ENCODE data around the gene PPP3CA. TPM values are rescaled to one million over a fixed set of nuclear protein-coding genes. Genes with fewer than 3 reads are reported as not detected.

PPP3CA gene
- total RNA-seq, 2 donors from 2014 or later, result 36.6 to 39.2 TPM

DNA sequence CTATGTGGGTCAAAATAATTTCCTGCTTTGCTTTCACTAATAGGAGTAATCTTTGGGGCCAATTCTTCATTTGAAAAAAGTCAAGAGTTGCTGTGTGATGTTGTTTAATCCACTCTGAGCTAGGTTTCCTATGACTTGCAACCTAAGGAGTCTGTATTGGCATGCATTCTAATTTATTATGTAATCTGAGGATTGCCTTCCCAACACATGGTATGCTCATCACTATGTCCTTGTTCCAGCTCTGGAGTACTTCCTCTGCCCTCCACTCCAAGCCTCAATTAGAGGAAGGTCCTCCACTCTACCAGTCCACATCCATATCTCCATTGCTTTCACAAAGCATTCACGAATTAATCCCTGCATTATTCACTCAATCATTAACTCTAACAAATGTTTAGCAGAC, 56.1 kb downstream of the PPP3CA start:
- no peak for DNase-seq
- no peaks in the 10 kb centered on the region for H3K27me3 Mint-ChIP-seq (ENCODE audit: insufficient read depth)
- Histone ChIP-seq H3K9ac (ENCODE audit: extremely low read depth, low read length, poor library complexity, severe bottlenecking) (no peak overlapping the region), H3K27ac (ENCODE audit: low read depth, low read length) (no peak overlapping the region), H3K27me3 (ENCODE audit: control insufficient read depth, insufficient read depth, low read length, poor library complexity, severe bottlenecking) (no peaks in the 10 kb centered on the region), H3K36me3 (ENCODE audit: control insufficient read depth, insufficient read depth, low read length) (no peaks in the 10 kb centered on the region), H3K4me3 (ENCODE audit: low read length) (no peak overlapping the region), H3K4me1 (ENCODE audit: control insufficient read depth, insufficient read depth, low read length) (peaks cover 8% of the 10 kb centered on the region), H3K9me3 (ENCODE audit: control insufficient read depth, low read length) (no peaks in the 10 kb centered on the region)
- TF ChIP-seq, protein P1, sequence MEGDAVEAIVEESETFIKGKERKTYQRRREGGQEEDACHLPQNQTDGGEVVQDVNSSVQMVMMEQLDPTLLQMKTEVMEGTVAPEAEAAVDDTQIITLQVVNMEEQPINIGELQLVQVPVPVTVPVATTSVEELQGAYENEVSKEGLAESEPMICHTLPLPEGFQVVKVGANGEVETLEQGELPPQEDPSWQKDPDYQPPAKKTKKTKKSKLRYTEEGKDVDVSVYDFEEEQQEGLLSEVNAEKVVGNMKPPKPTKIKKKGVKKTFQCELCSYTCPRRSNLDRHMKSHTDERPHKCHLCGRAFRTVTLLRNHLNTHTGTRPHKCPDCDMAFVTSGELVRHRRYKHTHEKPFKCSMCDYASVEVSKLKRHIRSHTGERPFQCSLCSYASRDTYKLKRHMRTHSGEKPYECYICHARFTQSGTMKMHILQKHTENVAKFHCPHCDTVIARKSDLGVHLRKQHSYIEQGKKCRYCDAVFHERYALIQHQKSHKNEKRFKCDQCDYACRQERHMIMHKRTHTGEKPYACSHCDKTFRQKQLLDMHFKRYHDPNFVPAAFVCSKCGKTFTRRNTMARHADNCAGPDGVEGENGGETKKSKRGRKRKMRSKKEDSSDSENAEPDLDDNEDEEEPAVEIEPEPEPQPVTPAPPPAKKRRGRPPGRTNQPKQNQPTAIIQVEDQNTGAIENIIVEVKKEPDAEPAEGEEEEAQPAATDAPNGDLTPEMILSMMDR (conservative IDR thresholded peaks at IDR 0.05), result no peak
- H3K36me3 Mint-ChIP-seq (ENCODE audit: low read depth), result no peaks in the 10 kb centered on the region
- whole genome bisulfite sequencing, 2 experiments (ENCODE audit: insufficient coverage in 1 of 2, insufficient read length in 1 of 2), result 92 to 100% methylated on average over 1 of the region's 1 CpG
- no peak overlapping the region for H3K27ac Mint-ChIP-seq
- H3K9me3 Mint-ChIP-seq, result no peaks in the 10 kb centered on the region
- no peak overlapping the region for H3K4me3 Mint-ChIP-seq
- H3K4me1 Mint-ChIP-seq, result peaks cover 42% of the 10 kb centered on the region

DNA sequence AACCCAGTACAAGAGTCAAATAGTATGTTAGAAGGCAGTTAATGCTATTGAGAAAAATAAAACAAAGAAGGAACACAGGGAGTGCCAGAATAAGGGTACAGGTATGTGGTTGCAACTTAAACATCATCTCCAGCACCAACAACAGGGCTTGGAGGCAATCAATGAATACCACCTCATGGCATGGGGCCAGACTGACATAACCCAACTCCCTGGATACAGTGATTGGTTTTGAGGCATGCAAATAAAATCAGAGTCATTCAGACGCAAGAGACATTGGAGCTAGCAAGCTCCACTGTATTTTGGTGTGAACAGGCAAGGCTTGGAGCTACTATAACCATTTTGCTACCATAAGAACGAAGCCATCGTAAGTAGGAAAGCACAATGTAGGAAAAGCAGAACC, 56.7 kb downstream of the PPP3CA start:
- TF ChIP-seq, protein P1 (conservative IDR thresholded peaks at IDR 0.05), result no peak
- Histone ChIP-seq H3K27me3 (ENCODE audit: control insufficient read depth, insufficient read depth, low read length, poor library complexity, severe bottlenecking) (no peaks in the 10 kb centered on the region), H3K36me3 (ENCODE audit: control insufficient read depth, insufficient read depth, low read length) (no peaks in the 10 kb centered on the region), H3K4me3 (ENCODE audit: low read length) (no peak overlapping the region), H3K4me1 (ENCODE audit: control insufficient read depth, insufficient read depth, low read length) (peaks cover 12% of the 10 kb centered on the region), H3K9ac (ENCODE audit: extremely low read depth, low read length, poor library complexity, severe bottlenecking) (no peak overlapping the region), H3K27ac (ENCODE audit: low read depth, low read length) (no peak overlapping the region), H3K9me3 (ENCODE audit: control insufficient read depth, low read length) (no peaks in the 10 kb centered on the region)
- no peaks in the 10 kb centered on the region for H3K36me3 Mint-ChIP-seq (ENCODE audit: low read depth)
- no peaks in the 10 kb centered on the region for H3K9me3 Mint-ChIP-seq
- H3K4me3 Mint-ChIP-seq, result no peak overlapping the region
- 94 to 95% methylated on average over 3 of the region's 3 CpGs for WGBS, 2 experiments (ENCODE audit: insufficient coverage in 1 of 2, insufficient read length in 1 of 2)
- no peak overlapping the region for H3K27ac Mint-ChIP-seq
- H3K27me3 Mint-ChIP-seq (ENCODE audit: insufficient read depth), result no peaks in the 10 kb centered on the region
- H3K4me1 Mint-ChIP-seq, result peaks cover 47% of the 10 kb centered on the region
- no peak for DNase-seq

DNA sequence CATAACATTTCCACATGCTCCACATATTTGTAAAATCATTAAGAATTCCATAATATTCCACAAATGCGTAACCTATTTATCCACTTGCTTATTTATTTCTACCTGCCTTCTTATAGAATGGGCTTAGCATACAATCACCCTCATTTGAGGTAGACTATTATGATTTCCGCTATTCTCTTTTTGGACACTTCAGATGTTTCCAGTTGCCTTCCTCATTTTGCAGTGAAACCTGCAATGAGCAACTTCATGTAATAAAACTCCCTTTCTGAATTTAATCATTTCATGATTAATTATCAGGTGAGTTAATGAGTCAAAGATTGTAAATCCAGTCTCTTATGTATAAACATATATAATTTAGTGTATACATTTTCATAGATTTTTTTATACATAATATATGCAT, 58.0 kb downstream of the PPP3CA start:
- Histone ChIP-seq H3K9me3 (ENCODE audit: control insufficient read depth, low read length) (no peaks in the 10 kb centered on the region), H3K4me3 (ENCODE audit: low read length) (no peak overlapping the region), H3K27me3 (ENCODE audit: control insufficient read depth, insufficient read depth, low read length, poor library complexity, severe bottlenecking) (no peaks in the 10 kb centered on the region), H3K27ac (ENCODE audit: low read depth, low read length) (no peak overlapping the region), H3K9ac (ENCODE audit: extremely low read depth, low read length, poor library complexity, severe bottlenecking) (no peak overlapping the region), H3K4me1 (ENCODE audit: control insufficient read depth, insufficient read depth, low read length) (peaks cover 12% of the 10 kb centered on the region), H3K36me3 (ENCODE audit: control insufficient read depth, insufficient read depth, low read length) (no peaks in the 10 kb centered on the region)
- Mint-ChIP-seq H3K9me3 (no peaks in the 10 kb centered on the region), H3K36me3 (ENCODE audit: low read depth) (no peaks in the 10 kb centered on the region), H3K4me1 (peaks cover 58% of the 10 kb centered on the region), H3K4me3 (no peak overlapping the region), H3K27ac (no peak overlapping the region), H3K27me3 (ENCODE audit: insufficient read depth) (no peaks in the 10 kb centered on the region)
- TF ChIP-seq, protein P1 (conservative IDR thresholded peaks at IDR 0.05), result no peak
- DNase-seq, result no peak
- WGBS, 2 experiments (ENCODE audit: insufficient coverage in 1 of 2, insufficient read length in 1 of 2), result 95 to 100% methylated on average over 2 of the region's 2 CpGs
